Measurements from ENCODE around the gene KRTAP5-9.
"Not testable (repeated sequence)": the region's sequence is repeated elsewhere in the genome, so short reads cannot be mapped to it uniquely, and the experiment has no call there.

The KRTAP5-9 gene

GRCh38 chr11:71519546-71519945 lies 28.7 kb upstream of the KRTAP5-9 start:
- DNase-seq (ENCODE audit: low spot score), result no peak
- in situ Hi-C loops (cut with MboI; ENCODE audit: low sequenced_read_pairs, unreplicated experiment), result no loop called here
- no peak for TF ChIP-seq CTCF (IDR thresholded peaks at IDR 0.05; ENCODE audit: borderline replicate concordance, control extremely low read depth, extremely low read depth, insufficient read depth, missing control alignments)

GRCh38 chr11:71525188-71525937 lies 22.9 kb upstream of the KRTAP5-9 start:
- TF ChIP-seq CTCF (IDR thresholded peaks at IDR 0.05; ENCODE audit: borderline replicate concordance, control extremely low read depth, extremely low read depth, insufficient read depth, missing control alignments), result no peak
- in situ Hi-C loops (cut with MboI; ENCODE audit: low sequenced_read_pairs, unreplicated experiment), result no loop called here
- DNase-seq (ENCODE audit: low spot score), result no peak

GRCh38 chr11:71525938-71526495 lies 22.2 kb upstream of the KRTAP5-9 start:
- no peak for TF ChIP-seq CTCF (IDR thresholded peaks at IDR 0.05; ENCODE audit: borderline replicate concordance, control extremely low read depth, extremely low read depth, insufficient read depth, missing control alignments)
- in situ Hi-C loops (cut with MboI; ENCODE audit: low sequenced_read_pairs, unreplicated experiment), result no loop called here
- DNase-seq (ENCODE audit: low spot score), result no peak

- in situ Hi-C loops (cut with MboI; ENCODE audit: low sequenced_read_pairs, unreplicated experiment); DNase-seq (ENCODE audit: low spot score): not testable (repeated sequence)
Measured at GRCh38 chr11:71526796-71527575, 21.2 kb upstream of the KRTAP5-9 start, which contains the start of gene KRTAP5-7. Gene KRTAP5-7, plus strand, starts transcription at chr11:71527267. Its CDS starts 34 bp downstream, at chr11:71527301.

GRCh38 chr11:71527576-71528210 lies 20.5 kb upstream of the KRTAP5-9 start:
- no peak for DNase-seq (ENCODE audit: low spot score)
- in situ Hi-C loops (cut with MboI; ENCODE audit: low sequenced_read_pairs, unreplicated experiment), result no loop called here
- TF ChIP-seq CTCF (IDR thresholded peaks at IDR 0.05; ENCODE audit: borderline replicate concordance, control extremely low read depth, extremely low read depth, insufficient read depth, missing control alignments), result no peak

- DNase-seq (ENCODE audit: low spot score), result no peak
- no peak for TF ChIP-seq CTCF (IDR thresholded peaks at IDR 0.05; ENCODE audit: borderline replicate concordance, control extremely low read depth, extremely low read depth, insufficient read depth, missing control alignments)
- in situ Hi-C loops (cut with MboI; ENCODE audit: low sequenced_read_pairs, unreplicated experiment), result no loop called here
Measured at GRCh38 chr11:71530602-71531001, 17.6 kb upstream of the KRTAP5-9 start.

Data from GM13976 (cell line).